Stimulated activated CD8-positive, alpha-beta memory T cell treated with anti-CD3 and anti-CD28 coated beads, Interleukin-4, amount 100 ng/mL, for 48 hours (primary cell): ENCODE measurements around the gene CLSTN1.

Source experiments
- DNase-seq: peaks from one replicate; pipeline ENCODE4 v3.0.0-alpha.2; 2020

CLSTN1 gene

GRCh38 chr1:9823943-9824701 is at the start of gene CLSTN1:
Gene CLSTN1 (minus strand): TSS chr1:9823965. CDS start chr1:9823733, 232 bp downstream.
- peak; percentile 92 for DNase-seq

DNA sequence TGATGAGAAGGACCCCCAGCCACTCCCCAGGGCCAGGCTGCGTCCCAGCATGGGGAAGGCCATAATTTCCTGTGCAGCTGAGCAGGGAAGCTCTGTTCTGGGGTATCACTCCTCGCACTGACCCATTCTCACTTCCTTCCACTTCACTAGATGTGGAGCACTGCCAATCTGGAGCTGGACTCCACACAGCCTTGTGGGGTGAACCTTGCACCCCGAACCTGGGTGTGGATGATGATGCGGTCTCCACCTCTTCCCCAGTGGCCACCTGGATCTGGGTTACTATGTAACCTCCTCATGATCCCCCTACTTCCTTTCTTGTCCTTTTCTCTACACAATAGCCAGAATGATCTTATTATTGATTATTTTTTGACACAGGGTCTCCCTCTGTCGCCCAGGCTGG is 49.6 kb upstream of the CLSTN1 start:
- no peak for DNase-seq

DNA sequence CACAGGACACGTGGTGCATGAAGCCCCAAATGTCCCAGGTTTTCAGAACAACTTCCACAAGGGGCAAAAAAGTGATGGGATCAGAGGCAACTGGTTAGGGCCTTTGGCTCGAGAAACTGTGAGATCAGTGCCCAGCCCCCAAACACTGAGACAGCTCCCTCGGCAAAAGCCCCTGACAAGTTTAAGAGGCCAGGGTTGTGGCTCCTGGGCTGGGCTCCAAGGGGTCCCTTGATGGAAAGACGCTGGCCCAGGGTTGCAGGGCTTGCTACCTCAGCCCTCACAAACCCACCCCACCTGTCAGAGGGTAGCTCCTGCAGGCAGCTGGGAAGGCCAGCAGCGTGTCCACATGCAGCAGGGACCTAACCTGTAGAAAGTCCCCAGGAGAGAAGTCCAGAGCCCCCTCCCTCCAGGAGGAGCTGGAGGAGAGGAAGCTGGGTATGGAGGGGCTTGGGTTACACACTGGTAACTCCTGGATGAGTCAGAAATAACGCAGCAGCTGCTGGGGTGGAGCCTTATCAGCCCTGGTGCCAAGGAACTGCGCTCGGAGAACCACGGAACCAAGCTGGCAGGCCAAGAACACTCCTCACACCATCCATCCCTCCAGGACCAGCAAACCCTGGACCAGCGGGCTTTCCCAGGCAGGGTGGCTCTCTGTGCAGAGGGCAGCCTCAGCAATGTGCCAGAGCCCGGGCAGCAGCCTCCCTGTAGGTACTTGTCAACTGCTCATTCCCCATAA is 48.8 kb upstream of the CLSTN1 start:
- DNase-seq: no peak

- DNase-seq: no peak
Observed at GRCh38 chr1:9871707-9872425, 48.1 kb upstream of the CLSTN1 start.

DNA sequence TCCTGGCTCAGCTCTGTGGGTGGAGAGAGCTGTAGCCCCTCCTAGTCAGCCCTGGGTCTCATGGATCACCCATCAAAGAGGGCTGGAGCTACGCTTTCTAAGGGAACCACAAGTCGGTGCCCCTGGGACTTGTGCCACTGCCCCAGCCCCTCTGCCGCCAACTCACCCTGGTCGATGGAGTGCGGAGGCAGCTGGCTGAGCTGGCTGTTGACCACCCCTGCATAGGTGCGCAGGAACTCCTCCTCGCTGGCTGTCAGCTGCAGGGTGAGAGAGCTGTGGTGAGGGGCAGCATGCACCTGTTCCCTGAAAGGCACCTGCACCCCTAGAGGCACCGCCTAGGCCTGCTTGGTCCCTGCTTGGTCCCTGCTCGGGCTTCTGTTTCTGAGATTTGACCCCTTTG is 47.3 kb upstream of the CLSTN1 start:
- no peak for DNase-seq

DNA sequence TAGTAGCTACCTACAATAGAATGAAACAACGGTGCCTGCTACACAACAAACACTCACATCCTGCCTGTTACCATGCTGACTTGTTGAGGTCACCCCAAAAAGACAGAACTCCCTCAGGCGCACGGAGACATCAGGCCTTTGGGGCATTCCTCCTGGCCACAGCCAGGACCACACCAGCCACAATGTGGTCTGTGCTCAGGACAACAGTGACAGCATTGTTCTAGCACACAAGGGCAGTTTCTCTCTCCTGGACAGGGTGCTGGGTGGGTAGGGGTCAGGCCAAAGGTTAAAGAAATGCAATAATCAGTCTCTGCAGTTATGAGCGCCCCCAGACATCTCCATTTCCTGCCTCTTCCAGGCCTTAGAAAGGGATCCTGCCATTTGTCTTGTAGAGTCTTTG is 46.8 kb upstream of the CLSTN1 start:
- no peak for DNase-seq

DNA sequence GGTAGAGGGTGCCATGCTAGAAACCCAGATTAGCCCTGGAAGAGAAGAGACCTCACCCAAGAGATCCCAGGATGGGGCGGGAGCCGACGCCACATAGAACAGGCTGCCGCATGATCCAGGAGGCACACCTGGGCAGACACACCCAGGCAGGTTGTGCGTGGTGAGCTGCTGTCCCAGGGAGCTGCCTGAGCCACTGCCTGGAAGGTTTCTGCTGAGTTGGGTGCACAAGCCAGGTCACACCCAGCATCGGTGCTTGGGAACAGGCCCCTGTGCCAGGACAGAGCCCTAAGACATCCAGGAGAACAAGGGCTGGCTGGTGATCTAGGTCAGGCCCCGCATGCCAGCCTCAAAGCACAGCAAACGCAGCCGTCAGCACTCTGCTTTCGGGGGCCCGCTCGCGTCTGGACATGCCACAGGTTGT is 46.1 kb upstream of the CLSTN1 start:
- DNase-seq: no peak

DNA sequence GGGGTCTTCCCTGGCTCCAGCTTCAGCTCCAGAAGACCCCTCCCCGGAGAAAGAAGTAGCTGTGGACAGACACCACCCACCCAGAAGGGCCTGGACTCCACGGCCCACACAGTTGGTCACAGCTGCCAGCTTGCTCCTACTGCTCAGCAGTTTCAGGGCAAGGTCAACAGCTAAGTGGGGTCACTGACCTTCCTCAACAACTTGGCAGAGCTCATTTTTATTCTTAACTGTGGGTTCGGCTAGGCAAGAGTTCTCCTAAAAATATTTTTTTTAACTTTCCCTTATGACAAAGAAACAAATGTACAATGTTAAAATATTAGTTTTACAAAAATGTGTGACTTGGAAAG is 44.5 kb upstream of the CLSTN1 start:
- DNase-seq: no peak

GRCh38 chr1:9867408-9868243 is 43.9 kb upstream of the CLSTN1 start:
- DNase-seq: peak; percentile 96

GRCh38 chr1:9866836-9867235 is 43.1 kb upstream of the CLSTN1 start:
- no peak for DNase-seq

DNA sequence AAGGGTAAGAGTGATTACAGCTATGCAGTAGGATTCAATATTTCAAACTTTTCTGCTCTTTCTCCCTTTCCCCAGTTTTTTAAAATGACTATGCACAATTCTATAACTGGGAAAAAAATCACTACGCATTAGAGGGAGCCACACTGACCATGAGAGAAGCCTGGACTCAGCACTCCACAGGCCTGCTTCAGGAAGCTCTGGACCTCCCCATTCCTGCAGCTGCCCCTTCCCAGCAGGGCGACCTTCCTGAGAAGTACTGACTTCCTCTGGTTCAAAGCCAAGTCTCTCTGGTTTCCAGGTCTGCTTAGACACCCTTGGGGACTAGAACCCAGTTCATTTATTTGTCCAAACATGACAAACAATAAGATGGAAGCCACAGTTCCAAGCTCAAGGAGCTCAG is 42.0 kb upstream of the CLSTN1 start:
- no peak for DNase-seq

DNA sequence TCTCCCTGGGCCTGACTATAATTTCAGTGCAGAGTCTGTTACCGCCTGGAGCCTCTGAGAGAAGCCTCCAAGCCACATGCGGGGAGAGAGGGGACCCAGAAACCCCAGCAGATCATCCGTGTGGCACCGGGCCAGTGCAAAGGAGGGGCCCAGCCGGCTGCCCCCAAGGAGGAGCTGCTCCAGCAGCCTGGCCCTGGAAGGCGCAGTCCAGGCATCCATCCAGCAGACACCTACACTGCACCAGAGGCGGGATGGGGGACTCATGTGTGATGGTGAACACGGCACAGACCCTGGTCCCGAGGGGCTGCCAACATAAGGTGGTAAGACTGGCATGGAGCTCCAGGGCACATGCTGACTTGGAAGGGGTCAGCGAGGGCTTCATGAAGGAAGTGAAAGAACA is 39.6 kb upstream of the CLSTN1 start:
- no peak for DNase-seq

DNA sequence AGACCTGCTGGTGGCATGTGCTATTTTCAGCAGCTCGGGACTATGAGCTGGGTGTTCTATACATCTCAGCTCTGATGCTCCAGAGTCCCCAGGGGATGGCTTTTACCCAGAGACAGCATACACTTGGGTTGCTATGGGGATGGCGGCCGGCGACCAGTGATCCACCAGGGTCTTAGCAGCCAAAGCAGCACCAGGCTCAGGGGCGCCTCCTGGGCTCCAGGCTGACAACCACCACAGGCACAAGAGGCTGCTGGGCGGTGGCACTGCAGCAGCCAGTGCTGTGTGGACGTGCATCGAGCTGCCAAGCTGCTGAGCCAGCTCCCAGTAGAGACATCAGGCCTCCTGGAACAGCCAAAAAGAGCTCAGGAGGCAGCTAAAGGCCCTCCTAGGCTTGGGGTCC is 37.6 kb upstream of the CLSTN1 start:
- no peak for DNase-seq

GRCh38 chr1:9860887-9861286 is 37.1 kb upstream of the CLSTN1 start:
- DNase-seq: no peak

DNA sequence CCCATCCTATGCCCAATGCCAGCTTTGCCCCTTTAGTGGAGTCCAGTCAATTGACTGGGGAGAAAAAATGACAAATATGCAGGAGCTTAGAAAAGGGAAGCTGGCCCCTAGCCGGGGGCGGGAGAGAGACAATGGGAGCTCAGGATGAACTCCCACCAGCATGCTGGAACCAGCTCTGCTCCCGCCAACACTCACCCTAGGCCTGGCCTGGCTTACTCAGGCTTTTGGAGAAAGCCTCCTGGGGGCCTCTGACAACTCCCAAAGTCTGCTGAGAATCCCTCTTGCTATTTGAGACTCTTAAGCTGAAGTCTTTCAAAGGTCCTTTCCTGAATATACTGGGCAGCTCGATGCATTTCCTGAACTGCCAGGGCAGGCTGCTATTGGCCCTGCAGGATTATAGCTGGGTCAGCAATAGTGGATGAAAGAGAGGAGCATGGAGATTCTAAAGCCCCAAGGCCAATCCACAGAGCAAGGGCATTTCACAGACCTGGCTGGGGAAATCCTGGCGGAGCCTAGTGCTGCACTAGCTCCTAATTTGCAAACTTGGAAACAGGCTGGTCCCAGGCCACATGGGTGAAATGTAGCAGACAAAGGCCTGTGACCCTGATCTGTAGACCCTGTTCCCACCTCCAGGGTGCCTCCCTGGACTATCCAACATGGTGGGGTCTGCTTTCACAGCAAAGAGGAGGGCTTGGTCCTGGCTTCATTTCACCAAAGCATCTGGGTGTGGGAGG is 35.7 kb upstream of the CLSTN1 start:
- DNase-seq: no peak

- DNase-seq: no peak
Observed at GRCh38 chr1:9858293-9859035, 34.7 kb upstream of the CLSTN1 start.

- DNase-seq: no peak
Observed at GRCh38 chr1:9855186-9855585, 31.4 kb upstream of the CLSTN1 start.

GRCh38 chr1:9853249-9853595 is 29.5 kb upstream of the CLSTN1 start:
- no peak for DNase-seq

GRCh38 chr1:9852410-9853248 is 28.9 kb upstream of the CLSTN1 start:
- DNase-seq: no peak

- no peak for DNase-seq
Observed at GRCh38 chr1:9852004-9852403, 28.2 kb upstream of the CLSTN1 start.
